WI38 (cell line): Measurements from ENCODE around the gene HAGHL.
A peak's percentile ranks its signal among the peaks of the same experiment; 100 is the strongest.

ENCODE experiments used
- H3K4me3 ChIP-seq: 2 replicates; pipeline ENCODE4 v1.5.1; 2011; ENCODE audit warnings: low read depth, mild to moderate bottlenecking, control low read depth, low read length
- CTCF ChIP-seq: IDR thresholded peaks from 2 replicates; pipeline ENCODE4 v1.5.1; 2012; ENCODE audit warnings: low read depth, mild to moderate bottlenecking, control low read depth, low read length

HAGHL gene

DNA sequence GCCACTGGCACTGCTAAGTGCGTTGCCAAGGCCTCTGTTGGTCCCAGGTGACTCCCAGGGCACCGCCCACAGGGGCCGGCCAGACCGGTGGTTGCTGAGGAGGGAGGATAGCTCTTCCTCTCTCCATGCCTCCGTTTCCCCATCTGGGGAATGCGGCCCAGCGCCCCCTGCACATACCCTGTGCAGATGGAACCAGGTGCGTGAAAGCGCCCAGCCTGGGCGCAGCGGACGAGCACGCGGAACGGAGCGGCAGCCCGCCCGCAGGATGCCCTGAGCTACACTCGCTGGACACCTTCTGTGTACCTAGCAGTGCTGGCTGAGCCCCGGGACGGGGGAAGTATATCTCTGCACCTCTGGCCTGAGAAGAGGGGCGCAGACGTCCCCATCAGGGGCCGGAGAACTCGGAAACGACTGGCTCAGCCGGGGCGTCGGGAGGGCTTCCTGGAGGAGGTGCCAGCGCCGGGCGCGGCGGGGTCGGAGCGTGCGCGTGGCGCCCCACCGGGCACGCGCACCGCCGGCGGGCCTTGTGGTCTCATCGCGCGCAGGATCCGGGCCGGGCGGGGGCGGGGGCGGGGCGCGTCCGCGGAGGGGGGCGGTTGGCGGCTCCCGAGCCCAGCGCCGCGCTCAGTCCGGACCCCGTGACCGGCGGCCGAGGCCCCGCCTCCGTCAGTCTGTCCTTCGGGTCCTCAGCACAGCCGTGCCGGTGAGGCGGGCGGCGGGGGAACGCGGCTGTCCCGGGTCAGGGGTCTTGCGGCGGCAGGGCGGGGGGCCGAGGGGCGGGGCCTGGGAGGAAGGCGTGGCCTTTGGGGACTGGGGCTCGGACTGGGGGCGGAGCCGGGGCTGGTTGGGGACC is at the start of gene HAGHL, which contains the start of gene CCDC78:
HAGHL (plus strand) TSS at position 669 of the 853 bp plus-strand sequence. CDS start 404 bp downstream, outside the sequence.
CCDC78 (minus strand) TSS at position 6 of the 853 bp plus-strand sequence. CDS start 76 bp downstream, outside the sequence.
- no peak for TF ChIP-seq CTCF
- H3K4me3 ChIP-seq: peak within 1 kb of the TSS; percentile 67

DNA sequence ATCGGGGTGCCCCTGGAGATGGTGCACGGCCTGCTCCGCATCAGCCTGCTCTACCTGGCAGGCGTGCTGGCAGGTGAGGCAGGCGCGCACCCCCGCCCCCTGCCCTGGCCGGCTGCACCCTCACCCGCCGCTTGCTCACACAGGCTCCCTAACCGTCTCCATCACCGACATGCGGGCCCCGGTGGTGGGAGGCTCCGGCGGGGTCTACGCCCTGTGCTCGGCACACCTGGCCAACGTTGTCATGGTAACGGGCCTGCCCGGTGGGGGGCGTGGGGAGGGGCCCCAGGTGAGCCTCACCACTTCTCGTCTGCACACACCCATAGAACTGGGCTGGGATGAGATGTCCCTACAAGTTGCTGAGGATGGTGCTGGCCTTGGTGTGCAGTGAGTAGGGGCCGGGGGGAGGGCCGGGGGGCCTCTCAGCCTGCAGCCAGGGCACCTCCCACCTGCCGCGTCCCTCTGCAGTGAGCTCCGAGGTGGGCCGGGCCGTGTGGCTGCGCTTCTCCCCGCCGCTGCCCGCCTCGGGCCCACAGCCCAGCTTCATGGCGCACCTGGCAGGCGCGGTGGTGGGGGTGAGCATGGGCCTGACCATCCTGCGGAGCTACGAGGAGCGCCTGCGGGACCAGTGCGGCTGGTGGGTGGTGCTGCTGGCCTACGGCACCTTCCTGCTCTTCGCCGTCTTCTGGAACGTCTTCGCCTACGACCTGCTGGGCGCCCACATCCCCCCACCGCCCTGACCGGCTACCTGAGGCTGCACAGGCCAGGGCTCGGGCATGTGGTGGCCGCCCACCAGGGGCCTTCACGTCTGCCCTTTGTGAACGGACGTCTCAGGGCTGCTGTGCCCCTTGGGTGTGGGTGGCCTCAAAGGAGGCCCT is 49.4 kb upstream of the HAGHL start:
- no peak for TF ChIP-seq CTCF
- H3K4me3 ChIP-seq: no peak overlapping the region

- TF ChIP-seq CTCF: no peak
- H3K4me3 ChIP-seq: no peak overlapping the region
Measured at GRCh38 chr16:678209-678857, 48.6 kb upstream of the HAGHL start.

DNA sequence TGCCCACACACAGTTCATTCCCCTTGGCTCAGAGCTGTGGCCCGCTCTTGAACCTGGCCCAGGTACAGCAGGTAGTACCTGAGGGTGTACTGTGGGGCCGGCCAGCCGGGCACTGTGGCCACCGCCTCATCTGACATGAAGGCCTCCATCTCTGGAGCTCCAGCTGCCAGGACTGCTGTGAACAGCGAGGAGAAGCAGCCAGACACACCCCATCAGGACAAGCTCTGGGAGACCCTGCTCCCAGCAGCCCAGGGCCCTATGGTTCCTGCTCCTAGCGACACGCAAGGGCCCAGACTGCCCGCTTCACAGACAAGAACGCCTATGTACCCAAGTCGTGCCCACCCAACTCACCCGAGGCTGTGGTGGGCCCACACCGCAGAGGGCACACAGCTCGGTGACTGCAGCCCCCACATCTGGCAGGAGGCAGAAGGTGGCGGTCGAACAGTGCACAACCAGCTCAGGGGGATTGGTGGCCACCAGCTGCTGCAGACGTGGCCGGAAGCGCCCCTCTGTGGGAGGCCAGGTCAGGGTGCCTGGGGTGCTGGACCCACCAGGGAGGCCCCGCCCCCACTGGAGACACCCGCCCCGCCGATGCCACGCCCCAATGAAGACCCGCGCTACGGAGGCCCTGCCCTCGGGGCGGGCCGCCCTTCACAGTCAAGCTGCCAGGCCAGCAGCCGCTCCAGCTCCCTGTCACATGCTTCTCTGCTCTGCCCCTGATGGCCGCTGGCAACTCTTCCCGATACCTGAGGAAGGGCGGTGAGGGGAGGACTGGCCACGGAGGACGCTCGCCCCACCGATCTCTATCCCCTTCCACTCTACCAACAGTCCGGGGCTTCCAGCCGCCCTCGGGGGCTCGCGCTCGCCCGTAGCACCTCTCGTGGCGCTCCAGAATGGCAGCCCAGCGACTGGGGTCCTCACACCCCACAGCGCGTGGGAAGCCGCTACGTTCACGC is 47.8 kb upstream of the HAGHL start:
- no peak for TF ChIP-seq CTCF
- peak overlapping the region; percentile 53 for H3K4me3 ChIP-seq

GRCh38 chr16:679814-680624 is 46.9 kb upstream of the HAGHL start, which contains the start of gene STUB1:
TSS of gene STUB1 (plus strand) at chr16:680410. CDS start at chr16:680526, 116 bp downstream.
- TF ChIP-seq CTCF: no peak
- H3K4me3 ChIP-seq: peak within 1 kb of the TSS; percentile 82

- no peak for TF ChIP-seq CTCF
- peak overlapping the region; percentile 82 for H3K4me3 ChIP-seq
Measured at GRCh38 chr16:680625-680945, 46.3 kb upstream of the HAGHL start.
